ENCODE data around the gene OLFM1. TPM values are rescaled to one million over a fixed set of nuclear protein-coding genes. Genes with fewer than 3 reads are reported as not detected.
"Not testable (repeated sequence)": the region's sequence is repeated elsewhere in the genome, so short reads cannot be mapped to it uniquely, and the experiment has no call there.

The OLFM1 gene
- total and polyA plus RNA-seq, 2 donors = 24.5 to 28.3 TPM

GRCh38 chr9:135053133-135053532, 34.3 kb upstream of the OLFM1 start:
- H3K27me3 ChIP-seq (ENCODE audit: control insufficient read depth in 2 of 2, insufficient read depth in 1 of 2, low read length in 1 of 2) = no peaks in the 10 kb centered on the region
- H3K27ac ChIP-seq (ENCODE audit: low read depth in 1 of 2, low read length in 1 of 2) = no peak overlapping the region
- 23% methylated on average over 5 of the region's 5 CpGs for WGBS
- no peaks in the 10 kb centered on the region for H3K4me1 ChIP-seq (ENCODE audit: control insufficient read depth in 2 of 2, insufficient read depth in 2 of 2, low read length in 2 of 2)
- no peak overlapping the region for H3K4me3 ChIP-seq (ENCODE audit: low read length in 2 of 2)
- H3K9me3 ChIP-seq (ENCODE audit: control insufficient read depth in 2 of 2, insufficient read depth in 1 of 2, low read length in 1 of 2) = no peaks in the 10 kb centered on the region
- DNase-seq (ENCODE audit: low read depth in 6 of 9, low spot score in 9 of 9) = no peak
- no peaks in the 10 kb centered on the region for H3K36me3 ChIP-seq (ENCODE audit: control insufficient read depth in 2 of 2, insufficient read depth in 2 of 2, low read length in 1 of 2)

- Histone ChIP-seq H3K9me3 (ENCODE audit: control insufficient read depth in 2 of 2, insufficient read depth in 1 of 2, low read length in 1 of 2) (no peaks in the 10 kb centered on the region), H3K27ac (ENCODE audit: low read depth in 1 of 2, low read length in 1 of 2) (no peak overlapping the region), H3K4me3 (ENCODE audit: low read length in 2 of 2) (no peak overlapping the region), H3K27me3 (ENCODE audit: control insufficient read depth in 2 of 2, insufficient read depth in 1 of 2, low read length in 1 of 2) (no peaks in the 10 kb centered on the region), H3K36me3 (ENCODE audit: control insufficient read depth in 2 of 2, insufficient read depth in 2 of 2, low read length in 1 of 2) (no peaks in the 10 kb centered on the region), H3K4me1 (ENCODE audit: control insufficient read depth in 2 of 2, insufficient read depth in 2 of 2, low read length in 2 of 2) (no peaks in the 10 kb centered on the region)
- DNase-seq (ENCODE audit: low read depth in 6 of 9, low spot score in 9 of 9) = no peak
- 98% methylated on average over 3 of the region's 3 CpGs for WGBS
Measured at GRCh38 chr9:135055181-135055580, 32.3 kb upstream of the OLFM1 start.

GRCh38 chr9:135056541-135056940, 30.9 kb upstream of the OLFM1 start:
- H3K27ac ChIP-seq (ENCODE audit: low read depth in 1 of 2, low read length in 1 of 2) = no peak overlapping the region
- no peaks in the 10 kb centered on the region for H3K27me3 ChIP-seq (ENCODE audit: control insufficient read depth in 2 of 2, insufficient read depth in 1 of 2, low read length in 1 of 2)
- no peaks in the 10 kb centered on the region for H3K9me3 ChIP-seq (ENCODE audit: control insufficient read depth in 2 of 2, insufficient read depth in 1 of 2, low read length in 1 of 2)
- WGBS = 85% methylated on average over 3 of the region's 3 CpGs
- no peaks in the 10 kb centered on the region for H3K36me3 ChIP-seq (ENCODE audit: control insufficient read depth in 2 of 2, insufficient read depth in 2 of 2, low read length in 1 of 2)
- no peak overlapping the region for H3K4me3 ChIP-seq (ENCODE audit: low read length in 2 of 2)
- no peaks in the 10 kb centered on the region for H3K4me1 ChIP-seq (ENCODE audit: control insufficient read depth in 2 of 2, insufficient read depth in 2 of 2, low read length in 2 of 2)
- DNase-seq (ENCODE audit: low read depth in 6 of 9, low spot score in 9 of 9) = no peak

- DNase-seq (ENCODE audit: low read depth in 6 of 9, low spot score in 9 of 9) = no peak
- no peak overlapping the region for H3K27ac ChIP-seq (ENCODE audit: low read depth in 1 of 2, low read length in 1 of 2)
- no peak overlapping the region for H3K4me3 ChIP-seq (ENCODE audit: low read length in 2 of 2)
- 55% methylated on average over 5 of the region's 5 CpGs for WGBS
- no peaks in the 10 kb centered on the region for H3K4me1 ChIP-seq (ENCODE audit: control insufficient read depth in 2 of 2, insufficient read depth in 2 of 2, low read length in 2 of 2)
- H3K27me3 ChIP-seq (ENCODE audit: control insufficient read depth in 2 of 2, insufficient read depth in 1 of 2, low read length in 1 of 2) = no peaks in the 10 kb centered on the region
- H3K9me3 ChIP-seq (ENCODE audit: control insufficient read depth in 2 of 2, insufficient read depth in 1 of 2, low read length in 1 of 2) = peaks cover 0 to 12% of the 10 kb centered on the region in 2 donors
- H3K36me3 ChIP-seq (ENCODE audit: control insufficient read depth in 2 of 2, insufficient read depth in 2 of 2, low read length in 1 of 2) = no peaks in the 10 kb centered on the region
Measured at GRCh38 chr9:135060461-135061116, 26.9 kb upstream of the OLFM1 start.

- Histone ChIP-seq H3K4me1 (ENCODE audit: control insufficient read depth in 2 of 2, insufficient read depth in 2 of 2, low read length in 2 of 2) (no peaks in the 10 kb centered on the region), H3K27me3 (ENCODE audit: control insufficient read depth in 2 of 2, insufficient read depth in 1 of 2, low read length in 1 of 2) (no peaks in the 10 kb centered on the region), H3K4me3 (ENCODE audit: low read length in 2 of 2) (no peak overlapping the region), H3K36me3 (ENCODE audit: control insufficient read depth in 2 of 2, insufficient read depth in 2 of 2, low read length in 1 of 2) (no peaks in the 10 kb centered on the region), H3K9me3 (ENCODE audit: control insufficient read depth in 2 of 2, insufficient read depth in 1 of 2, low read length in 1 of 2) (peaks cover 0 to 12% of the 10 kb centered on the region in 2 donors), H3K27ac (ENCODE audit: low read depth in 1 of 2, low read length in 1 of 2) (no peak overlapping the region)
- DNase-seq (ENCODE audit: low read depth in 6 of 9, low spot score in 9 of 9) = no peak
- WGBS = 82% methylated on average over 12 of the region's 12 CpGs
Measured at GRCh38 chr9:135061441-135061840, 26.0 kb upstream of the OLFM1 start.

- H3K4me1 ChIP-seq (ENCODE audit: control insufficient read depth in 2 of 2, insufficient read depth in 2 of 2, low read length in 2 of 2) = no peaks in the 10 kb centered on the region
- no peaks in the 10 kb centered on the region for H3K36me3 ChIP-seq (ENCODE audit: control insufficient read depth in 2 of 2, insufficient read depth in 2 of 2, low read length in 1 of 2)
- peaks cover 0 to 12% of the 10 kb centered on the region in 2 donors for H3K9me3 ChIP-seq (ENCODE audit: control insufficient read depth in 2 of 2, insufficient read depth in 1 of 2, low read length in 1 of 2)
- no peak overlapping the region for H3K27ac ChIP-seq (ENCODE audit: low read depth in 1 of 2, low read length in 1 of 2)
- DNase-seq (ENCODE audit: low read depth in 6 of 9, low spot score in 9 of 9) = no peak
- H3K27me3 ChIP-seq (ENCODE audit: control insufficient read depth in 2 of 2, insufficient read depth in 1 of 2, low read length in 1 of 2) = no peaks in the 10 kb centered on the region
- WGBS = 92% methylated on average over 5 of the region's 5 CpGs
- no peak overlapping the region for H3K4me3 ChIP-seq (ENCODE audit: low read length in 2 of 2)
Measured at GRCh38 chr9:135062254-135062653, 25.2 kb upstream of the OLFM1 start.

- WGBS = 76% methylated on average over 4 of the region's 4 CpGs
- H3K4me1 ChIP-seq (ENCODE audit: control insufficient read depth in 2 of 2, insufficient read depth in 2 of 2, low read length in 2 of 2); H3K27ac ChIP-seq (ENCODE audit: low read depth in 1 of 2, low read length in 1 of 2); DNase-seq (ENCODE audit: low read depth in 6 of 9, low spot score in 9 of 9); H3K4me3 ChIP-seq (ENCODE audit: low read length in 2 of 2); H3K36me3 ChIP-seq (ENCODE audit: control insufficient read depth in 2 of 2, insufficient read depth in 2 of 2, low read length in 1 of 2); H3K27me3 ChIP-seq (ENCODE audit: control insufficient read depth in 2 of 2, insufficient read depth in 1 of 2, low read length in 1 of 2): not testable (repeated sequence)
- peaks cover 0 to 12% of the 10 kb centered on the region in 2 donors for H3K9me3 ChIP-seq (ENCODE audit: control insufficient read depth in 2 of 2, insufficient read depth in 1 of 2, low read length in 1 of 2)
Measured at GRCh38 chr9:135063466-135063865, 24.0 kb upstream of the OLFM1 start.

- peaks cover 0 to 12% of the 10 kb centered on the region in 2 donors for H3K9me3 ChIP-seq (ENCODE audit: control insufficient read depth in 2 of 2, insufficient read depth in 1 of 2, low read length in 1 of 2)
- not testable (repeated sequence) for H3K27ac ChIP-seq (ENCODE audit: low read depth in 1 of 2, low read length in 1 of 2); H3K27me3 ChIP-seq (ENCODE audit: control insufficient read depth in 2 of 2, insufficient read depth in 1 of 2, low read length in 1 of 2); H3K4me1 ChIP-seq (ENCODE audit: control insufficient read depth in 2 of 2, insufficient read depth in 2 of 2, low read length in 2 of 2); DNase-seq (ENCODE audit: low read depth in 6 of 9, low spot score in 9 of 9); H3K36me3 ChIP-seq (ENCODE audit: control insufficient read depth in 2 of 2, insufficient read depth in 2 of 2, low read length in 1 of 2); H3K4me3 ChIP-seq (ENCODE audit: low read length in 2 of 2)
- 75% methylated on average over 4 of the region's 4 CpGs for WGBS
Measured at GRCh38 chr9:135063888-135064287, 23.6 kb upstream of the OLFM1 start.

GRCh38 chr9:135065151-135065550, 22.3 kb upstream of the OLFM1 start:
- H3K36me3 ChIP-seq (ENCODE audit: control insufficient read depth in 2 of 2, insufficient read depth in 2 of 2, low read length in 1 of 2) = no peaks in the 10 kb centered on the region
- H3K9me3 ChIP-seq (ENCODE audit: control insufficient read depth in 2 of 2, insufficient read depth in 1 of 2, low read length in 1 of 2) = peaks cover 0 to 12% of the 10 kb centered on the region in 2 donors
- 88% methylated on average over 4 of the region's 4 CpGs for WGBS
- no peaks in the 10 kb centered on the region for H3K4me1 ChIP-seq (ENCODE audit: control insufficient read depth in 2 of 2, insufficient read depth in 2 of 2, low read length in 2 of 2)
- H3K27ac ChIP-seq (ENCODE audit: low read depth in 1 of 2, low read length in 1 of 2) = no peak overlapping the region
- peaks cover 0 to 16% of the 10 kb centered on the region in 2 donors for H3K27me3 ChIP-seq (ENCODE audit: control insufficient read depth in 2 of 2, insufficient read depth in 1 of 2, low read length in 1 of 2)
- DNase-seq (ENCODE audit: low read depth in 6 of 9, low spot score in 9 of 9) = no peak
- H3K4me3 ChIP-seq (ENCODE audit: low read length in 2 of 2) = no peak overlapping the region

All from thymus (tissue), 11 donors.